ENCODE data around the gene OR51B2. TPM values are rescaled to one million over a fixed set of nuclear protein-coding genes. Genes with fewer than 3 reads are reported as not detected.

OR51B2 gene
- total and polyA plus RNA-seq, 10 of the 15 experiments (the other 5 are each of a cell fraction or from before 2014, with no cell fraction given) = 0.29 TPM; not detected in 9

GRCh38 chr11:5283882-5284281 lies 40.2 kb downstream of the OR51B2 start:
- ChIA-PET POLR2A (no interaction called here), SMC1A (ENCODE audit: uncharacterized antibody, unreplicated experiment) (no interaction called here), CTCF (interaction anchor here (1.1 kb wide), 1 partner anchor 16 kb away, joined by 3 read pairs; no protein-coding TSS in a partner anchor), RAD21 (ENCODE audit: unreplicated experiment) (no interaction called here)
- ATAC-seq (no peak), DNase-seq (ENCODE audit: low read depth, low spot score) (no peak), FAIRE-seq (no peak)
- Histone ChIP-seq H3K4me3 (no peak overlapping the region), H3K9ac (ENCODE audit: control insufficient read depth, insufficient read depth, low read length) (no peak overlapping the region), H4K20me1 (ENCODE audit: control insufficient read depth, insufficient read depth) (no peaks in the 10 kb centered on the region), H3K4me1 (ENCODE audit: control insufficient read depth, insufficient read depth, low read length) (no peaks in the 10 kb centered on the region), H3K36me3 (ENCODE audit: control insufficient read depth in 2 of 2, insufficient read depth in 2 of 2, low read length in 1 of 2) (no peaks in the 10 kb centered on the region), H3K4me2 (ENCODE audit: control insufficient read depth, insufficient read depth) (no peak overlapping the region), H3K27ac (ENCODE audit: control insufficient read depth, insufficient read depth) (no peak overlapping the region), H3K27me3 (replicated peaks in 1 of 2; ENCODE audit: control insufficient read depth in 2 of 2, insufficient read depth in 2 of 2, low read length in 1 of 2) (no peaks in the 10 kb centered on the region), H3K9me3 (replicated peaks; ENCODE audit: control insufficient read depth, insufficient read depth, low read length) (no peaks in the 10 kb centered on the region), H2AFZ (ENCODE audit: control insufficient read depth, low read depth, low read length) (no peak overlapping the region), H3K79me2 (ENCODE audit: control insufficient read depth, insufficient read depth, low read length) (no peaks in the 10 kb centered on the region)
- no TSS peak for BruUV-seq (replicated peaks)
- in situ Hi-C loops (cut with MboI) (no loop called here), intact Hi-C loops (cut with micrococcal nuclease; ENCODE audit: unreplicated experiment) (no loop called here)
- no peak for TF ChIP-seq MTA3 (IDR thresholded peaks at IDR 0.05; ENCODE audit: borderline replicate concordance, low read length)
- 0% methylated on average over 1 of the region's 1 CpG for WGBS (ENCODE audit: insufficient coverage, insufficient replicate concordance, low lambda C conversion rate, missing lambda C conversion rate)

GRCh38 chr11:5283086-5283485 lies 41.0 kb downstream of the OR51B2 start:
- CTCF ChIA-PET = no interaction called here
- Histone ChIP-seq H3K79me2 (ENCODE audit: control insufficient read depth, insufficient read depth, low read length) (no peaks in the 10 kb centered on the region), H3K27ac (ENCODE audit: control insufficient read depth, insufficient read depth) (no peak overlapping the region), H3K4me3 (no peak overlapping the region), H3K9me3 (replicated peaks; ENCODE audit: control insufficient read depth, insufficient read depth, low read length) (no peaks in the 10 kb centered on the region), H3K4me2 (ENCODE audit: control insufficient read depth, insufficient read depth) (no peak overlapping the region), H2AFZ (ENCODE audit: control insufficient read depth, low read depth, low read length) (no peak overlapping the region), H3K27me3 (replicated peaks in 1 of 2; ENCODE audit: control insufficient read depth in 2 of 2, insufficient read depth in 2 of 2, low read length in 1 of 2) (no peaks in the 10 kb centered on the region), H4K20me1 (ENCODE audit: control insufficient read depth, insufficient read depth) (no peaks in the 10 kb centered on the region), H3K36me3 (ENCODE audit: control insufficient read depth in 2 of 2, insufficient read depth in 2 of 2, low read length in 1 of 2) (no peaks in the 10 kb centered on the region), H3K4me1 (ENCODE audit: control insufficient read depth, insufficient read depth, low read length) (no peaks in the 10 kb centered on the region), H3K9ac (ENCODE audit: control insufficient read depth, insufficient read depth, low read length) (no peak overlapping the region)
- ATAC-seq (no peak), DNase-seq (ENCODE audit: low read depth, low spot score) (no peak), FAIRE-seq (no peak)
- no peak for TF ChIP-seq NFYB (IDR thresholded peaks at IDR 0.05; ENCODE audit: insufficient read depth, low read depth, low read length)
- TF ChIP-seq NBN (IDR thresholded peaks at IDR 0.05) = no peak
- TF ChIP-seq ATF7 (IDR thresholded peaks at IDR 0.05; ENCODE audit: low read depth) = no peak
- no peak for TF ChIP-seq CREB1 (IDR thresholded peaks at IDR 0.05; ENCODE audit: low read depth)
- TF ChIP-seq EP300 (IDR thresholded peaks at IDR 0.05; ENCODE audit: borderline replicate concordance in 1 of 2, control insufficient read depth in 1 of 2, low read depth in 2 of 2, low read length in 2 of 2) = no peak
- TF ChIP-seq MYC (IDR thresholded peaks at IDR 0.05; ENCODE audit: insufficient read depth, insufficient read length, insufficient replicate concordance, low read length, severe bottlenecking) = no peak
- no peak for TF ChIP-seq RBBP5 (conservative IDR thresholded peaks at IDR 0.05)
- TF ChIP-seq MEF2B (IDR thresholded peaks at IDR 0.05; ENCODE audit: partially characterized antibody, poor library complexity, severe bottlenecking) = no peak
- TF ChIP-seq BACH1 (IDR thresholded peaks at IDR 0.05; ENCODE audit: borderline replicate concordance) = no peak
- no peak for TF ChIP-seq BMI1 (IDR thresholded peaks at IDR 0.05; ENCODE audit: borderline replicate concordance)
- TF ChIP-seq CEBPB (IDR thresholded peaks at IDR 0.05; ENCODE audit: borderline replicate concordance in 1 of 2, low read depth in 2 of 2, low read length in 2 of 2) = no peak
- no peak for TF ChIP-seq EZH2 (IDR thresholded peaks at IDR 0.05; ENCODE audit: borderline replicate concordance, control insufficient read depth, low read depth, low read length)
- no TSS peak for BruUV-seq (replicated peaks)
- RAD21 ChIA-PET (ENCODE audit: unreplicated experiment) = no interaction called here
- POLR2A ChIA-PET = no interaction called here
- in situ Hi-C loops (cut with MboI) = no loop called here
- intact Hi-C loops (cut with micrococcal nuclease; ENCODE audit: unreplicated experiment) = no loop called here
- WGBS (ENCODE audit: insufficient coverage, insufficient replicate concordance, low lambda C conversion rate, missing lambda C conversion rate) = 29% methylated on average over 3 of the region's 3 CpGs
- SMC1A ChIA-PET (ENCODE audit: uncharacterized antibody, unreplicated experiment) = no interaction called here

Measured in GM12878 (cell line).